ENCODE data around the gene MCU. TPM values are rescaled to one million over a fixed set of nuclear protein-coding genes. Genes with fewer than 3 reads are reported as not detected.

The MCU gene
- total RNA-seq, 4 donors from 2014 or later, result 13.2 to 29.8 (median 16.3) TPM

DNA sequence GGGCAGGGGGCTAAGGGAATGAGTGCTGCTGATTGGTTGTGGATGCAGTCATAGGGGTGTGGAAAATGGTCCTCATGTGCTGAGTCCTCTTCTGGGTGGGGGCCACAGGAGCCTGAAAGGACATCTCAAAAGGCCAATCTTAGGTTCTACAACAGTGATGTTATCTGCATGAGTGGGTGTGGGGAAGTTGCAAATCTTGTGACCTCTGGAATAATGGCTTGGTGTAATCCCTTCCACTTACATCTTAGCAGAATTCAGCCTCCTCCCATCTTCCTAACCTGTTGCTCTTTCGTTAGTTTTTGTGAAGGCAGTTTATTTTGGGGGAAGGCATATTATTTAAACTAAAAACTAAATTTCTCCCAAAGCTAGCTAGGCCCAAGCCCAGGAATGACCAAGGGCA, 159.6 kb downstream of the MCU start:
- DNase-seq (ENCODE audit: low spot score) (no peak), ATAC-seq (ENCODE audit: low FRiP score) (no peak)
- TF ChIP-seq, protein P1, sequence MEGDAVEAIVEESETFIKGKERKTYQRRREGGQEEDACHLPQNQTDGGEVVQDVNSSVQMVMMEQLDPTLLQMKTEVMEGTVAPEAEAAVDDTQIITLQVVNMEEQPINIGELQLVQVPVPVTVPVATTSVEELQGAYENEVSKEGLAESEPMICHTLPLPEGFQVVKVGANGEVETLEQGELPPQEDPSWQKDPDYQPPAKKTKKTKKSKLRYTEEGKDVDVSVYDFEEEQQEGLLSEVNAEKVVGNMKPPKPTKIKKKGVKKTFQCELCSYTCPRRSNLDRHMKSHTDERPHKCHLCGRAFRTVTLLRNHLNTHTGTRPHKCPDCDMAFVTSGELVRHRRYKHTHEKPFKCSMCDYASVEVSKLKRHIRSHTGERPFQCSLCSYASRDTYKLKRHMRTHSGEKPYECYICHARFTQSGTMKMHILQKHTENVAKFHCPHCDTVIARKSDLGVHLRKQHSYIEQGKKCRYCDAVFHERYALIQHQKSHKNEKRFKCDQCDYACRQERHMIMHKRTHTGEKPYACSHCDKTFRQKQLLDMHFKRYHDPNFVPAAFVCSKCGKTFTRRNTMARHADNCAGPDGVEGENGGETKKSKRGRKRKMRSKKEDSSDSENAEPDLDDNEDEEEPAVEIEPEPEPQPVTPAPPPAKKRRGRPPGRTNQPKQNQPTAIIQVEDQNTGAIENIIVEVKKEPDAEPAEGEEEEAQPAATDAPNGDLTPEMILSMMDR (IDR thresholded peaks at IDR 0.05), result no peak

DNA sequence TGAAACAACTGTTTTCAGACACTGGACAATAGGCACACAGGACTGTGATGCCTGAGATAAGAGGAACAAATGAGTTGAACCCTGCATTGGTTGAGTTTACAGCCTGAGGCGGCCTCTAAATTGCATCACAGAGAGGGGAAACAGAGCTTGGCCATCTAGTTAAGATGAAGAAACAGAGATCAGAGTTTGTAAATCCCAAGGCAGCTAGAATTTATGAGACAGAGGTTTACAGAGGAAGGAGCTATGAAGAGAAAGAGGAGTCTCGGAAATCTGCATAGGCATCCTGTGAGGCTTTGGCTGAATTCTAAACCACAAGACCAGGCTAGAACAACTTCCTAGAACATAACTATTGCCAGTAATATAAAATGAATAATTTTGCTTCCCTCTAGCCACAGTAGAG, 160.6 kb downstream of the MCU start:
- no peak for ATAC-seq (ENCODE audit: low FRiP score)

DNA sequence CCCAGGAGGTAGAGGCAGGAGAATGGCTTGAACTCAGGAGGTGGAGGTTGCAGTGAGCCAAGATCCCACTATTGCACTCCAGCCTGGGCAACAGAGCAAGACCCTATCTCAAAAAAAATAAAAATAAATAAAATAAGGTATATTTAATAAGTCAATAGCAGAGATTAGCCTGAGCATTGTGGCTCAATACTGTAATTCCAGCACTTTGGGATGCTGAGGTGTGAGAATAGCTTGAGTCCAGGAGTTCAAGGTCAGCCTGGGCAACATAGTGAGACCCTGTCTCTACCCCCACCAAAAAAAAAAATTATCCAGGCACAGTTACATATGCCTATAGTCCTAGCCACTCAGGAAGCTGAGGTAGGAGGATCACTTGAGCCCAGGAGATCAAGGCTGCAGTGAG, 163.2 kb downstream of the MCU start:
- DNase-seq (ENCODE audit: low spot score) (no peak), ATAC-seq (ENCODE audit: low FRiP score) (no peak)
- TF ChIP-seq, protein P1 (IDR thresholded peaks at IDR 0.05), result no peak

More for the DNA sequence above, 160.6 kb downstream of the MCU start:
- TF ChIP-seq, protein P1 (IDR thresholded peaks at IDR 0.05), result no peak
- no peak for DNase-seq (ENCODE audit: low spot score)

DNA sequence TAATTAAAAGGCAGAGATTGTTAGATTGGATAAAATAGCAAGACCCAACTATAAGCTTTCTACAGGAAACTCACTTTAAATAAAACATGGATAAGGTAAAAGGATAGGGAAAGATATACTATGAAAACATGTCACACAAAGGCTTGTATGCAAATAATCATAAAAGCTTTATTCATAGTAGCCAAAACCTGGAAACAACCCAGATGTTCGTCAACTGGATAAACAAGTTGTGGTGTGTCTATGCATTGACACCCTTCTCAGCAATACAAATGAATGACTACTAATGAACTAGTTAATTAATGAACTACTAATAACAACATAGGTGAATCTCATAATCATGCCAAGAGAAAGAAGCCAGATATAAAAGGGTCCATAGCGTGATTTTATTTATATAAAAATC, 163.8 kb downstream of the MCU start:
- no peak for DNase-seq (ENCODE audit: low spot score)
- TF ChIP-seq, protein P1 (IDR thresholded peaks at IDR 0.05), result no peak
- no peak for ATAC-seq (ENCODE audit: low FRiP score)

DNA sequence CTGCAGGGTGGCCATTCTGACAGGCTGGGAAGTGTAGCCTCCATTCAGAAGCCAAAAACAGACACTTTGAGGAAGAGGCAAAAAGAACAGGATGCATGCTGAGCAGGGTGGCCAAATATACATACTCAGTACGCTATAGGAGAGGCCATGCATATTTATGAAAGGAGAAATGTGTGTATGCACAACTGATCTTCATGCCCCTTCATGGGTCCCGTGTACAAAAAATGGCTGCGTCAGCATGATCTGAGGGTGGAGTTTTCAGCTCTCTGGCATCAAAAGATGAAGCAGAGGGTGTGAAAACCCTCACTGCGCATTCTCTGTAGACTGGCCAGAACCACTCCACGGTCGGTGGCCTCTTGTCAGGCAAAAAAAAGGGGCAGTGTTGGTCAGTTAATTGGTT, 166.1 kb downstream of the MCU start:
- TF ChIP-seq, protein P1 (IDR thresholded peaks at IDR 0.05), result no peak
- DNase-seq (ENCODE audit: low spot score) (no peak), ATAC-seq (ENCODE audit: low FRiP score) (no peak)

DNA sequence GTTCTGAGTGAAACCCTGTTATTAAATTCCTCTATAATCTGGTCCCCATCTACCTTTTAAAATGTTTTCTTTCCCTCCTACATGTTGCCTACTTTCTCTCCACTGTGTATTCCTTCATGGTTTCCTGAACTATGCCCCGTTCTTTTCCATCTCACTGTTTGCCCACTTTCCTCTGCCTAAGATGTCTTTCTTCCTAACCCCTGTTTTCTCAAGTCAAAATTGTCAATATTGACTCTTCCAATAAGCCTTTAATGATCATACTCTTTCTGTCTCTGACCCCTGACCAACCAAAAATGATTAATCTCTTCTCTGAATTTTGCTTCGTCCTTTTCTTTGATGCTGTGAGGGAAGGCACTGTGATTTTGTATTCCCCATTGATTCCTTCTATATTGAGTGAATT, 171.0 kb downstream of the MCU start:
- DNase-seq (ENCODE audit: low spot score), result no peak
- no peak for ATAC-seq (ENCODE audit: low FRiP score)
- TF ChIP-seq, protein P1 (IDR thresholded peaks at IDR 0.05), result no peak

DNA sequence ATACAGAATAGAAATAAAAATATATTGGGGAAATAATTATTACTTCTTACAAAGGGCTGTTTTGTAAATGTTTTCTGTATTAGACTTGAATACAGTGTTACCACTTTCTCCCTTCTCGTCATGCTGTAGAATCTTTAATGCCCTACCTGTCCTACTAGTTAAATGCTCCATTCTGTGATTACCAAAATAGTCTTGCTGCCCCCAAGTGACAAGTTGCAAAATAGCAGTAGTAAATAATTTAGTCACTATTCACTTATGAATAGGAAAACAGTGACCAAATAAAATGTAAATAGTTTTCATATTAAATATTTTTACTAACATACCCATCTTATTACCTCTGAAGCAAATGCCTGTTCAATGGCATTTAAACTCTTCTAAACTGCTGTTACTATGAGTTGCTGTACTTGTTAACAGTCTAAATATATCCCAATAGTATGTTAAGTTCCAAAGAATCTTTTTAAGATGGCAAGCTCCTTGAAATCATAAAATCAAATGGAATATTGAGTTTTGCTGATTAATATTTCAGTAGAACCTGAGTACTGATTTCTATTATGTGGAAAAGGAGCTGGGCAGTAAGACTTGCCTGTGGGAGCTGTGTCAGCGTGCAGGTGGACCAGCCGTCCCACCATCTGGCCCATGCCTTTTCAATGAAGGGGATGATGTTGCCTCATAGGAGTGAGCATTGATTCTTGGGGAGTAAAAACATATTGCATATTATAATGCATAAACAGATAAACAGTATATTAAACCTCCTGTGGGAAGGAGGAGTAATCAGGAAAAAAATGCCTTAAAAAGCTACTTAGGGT, 183.5 kb downstream of the MCU start:
- ATAC-seq (ENCODE audit: low FRiP score), result no peak

More for the DNA sequence above, 183.5 kb downstream of the MCU start:
- TF ChIP-seq, protein P1 (IDR thresholded peaks at IDR 0.05), result no peak
- DNase-seq (ENCODE audit: low spot score), result no peak
